MV-4-11 (cell line): ENCODE results near the gene NAT14.
"Not testable (repeated sequence)": the region's sequence is repeated elsewhere in the genome, so short reads cannot be mapped to it uniquely, and the experiment has no call there.

Experiments used
- DNase-seq: peaks from one replicate; lab custom pipeline; 2025; lab: John Stamatoyannopoulos, UW

Gene NAT14

GRCh38 chr19:55486971-55487923, 2.3 kb downstream of the NAT14 start:
- peak; percentile 61 for DNase-seq

DNA sequence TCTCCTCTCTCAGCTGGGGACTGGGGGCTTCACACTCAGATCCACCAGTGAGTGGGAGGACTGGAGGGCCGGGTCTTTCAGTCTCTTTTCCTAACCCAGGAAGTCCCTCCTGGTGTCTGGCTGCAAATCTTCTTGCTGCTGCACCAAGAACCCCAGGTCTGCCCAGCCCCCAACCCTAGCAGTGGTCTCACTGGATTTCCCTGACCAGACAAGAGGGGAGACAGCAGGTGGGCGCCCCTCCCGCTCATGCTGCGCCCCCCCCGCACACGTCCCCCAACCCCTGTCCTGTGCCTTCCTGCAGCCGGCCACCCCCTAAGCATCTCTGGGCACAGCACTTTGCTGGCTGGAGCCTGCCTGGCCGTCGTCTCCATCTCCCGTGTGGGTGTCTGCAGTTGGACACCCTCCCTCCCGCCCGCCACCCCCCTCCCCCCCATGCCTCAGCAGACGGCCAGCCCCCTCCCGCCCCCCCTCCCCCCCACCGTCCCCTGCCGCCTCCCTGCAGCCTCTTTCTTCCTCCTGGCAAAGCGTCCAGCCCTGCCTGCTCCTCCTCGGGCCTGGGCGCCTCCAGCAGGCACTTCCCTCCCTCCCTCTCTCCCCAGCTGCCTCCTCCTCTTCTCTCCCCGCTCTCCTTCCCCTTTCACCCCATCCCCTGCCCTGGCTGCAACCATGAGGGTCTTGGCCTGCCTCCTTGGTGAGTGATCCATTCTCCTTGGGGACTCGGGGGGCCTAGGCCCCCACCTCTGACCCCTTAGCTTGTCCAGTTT, 3.1 kb downstream of the NAT14 start, which contains the start of gene SSC5D:
Gene SSC5D (plus strand): TSS at position 513 of the 764 bp plus-strand sequence. CDS start 154 bp downstream, at position 667.
- DNase-seq, result peak; percentile 14

DNA sequence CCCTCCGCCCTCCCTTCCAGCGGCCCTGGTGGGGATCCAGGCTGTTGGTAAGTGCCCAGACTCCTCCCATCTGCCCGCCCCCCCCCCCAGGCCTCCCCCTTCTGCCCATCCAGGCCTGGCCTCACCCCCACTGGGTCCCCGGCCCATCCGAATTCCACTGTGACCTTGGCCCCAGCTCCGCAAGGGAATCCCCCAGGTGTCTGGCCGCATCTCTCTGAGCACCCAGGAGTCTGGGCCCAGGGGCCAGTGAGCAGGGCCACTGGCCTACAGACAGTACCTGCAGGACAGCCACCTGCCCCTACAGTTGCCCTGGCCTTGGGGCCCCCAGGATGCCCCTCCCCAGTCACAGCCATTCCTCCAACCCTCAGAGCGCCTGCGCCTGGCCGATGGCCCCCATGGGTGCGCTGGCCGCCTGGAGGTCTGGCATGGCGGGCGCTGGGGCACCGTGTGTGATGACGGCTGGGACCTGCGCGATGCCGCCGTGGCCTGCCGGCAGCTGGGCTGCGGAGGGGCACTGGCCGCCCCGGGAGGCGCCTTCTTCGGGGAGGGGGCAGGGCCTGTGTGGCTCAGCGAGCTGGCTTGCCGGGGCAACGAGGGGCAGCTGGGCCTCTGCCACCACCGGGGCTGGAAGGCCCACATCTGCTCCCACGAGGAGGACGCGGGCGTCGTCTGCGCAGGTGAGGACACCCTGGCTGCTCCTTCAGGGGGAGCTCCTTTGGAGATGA, 4.2 kb downstream of the NAT14 start:
- DNase-seq, result no peak

GRCh38 chr19:55489711-55490477, 4.9 kb downstream of the NAT14 start:
- no peak for DNase-seq

GRCh38 chr19:55490478-55491432, 5.8 kb downstream of the NAT14 start:
- DNase-seq, result no peak

GRCh38 chr19:55491546-55492360, 6.8 kb downstream of the NAT14 start:
- DNase-seq, result no peak

DNA sequence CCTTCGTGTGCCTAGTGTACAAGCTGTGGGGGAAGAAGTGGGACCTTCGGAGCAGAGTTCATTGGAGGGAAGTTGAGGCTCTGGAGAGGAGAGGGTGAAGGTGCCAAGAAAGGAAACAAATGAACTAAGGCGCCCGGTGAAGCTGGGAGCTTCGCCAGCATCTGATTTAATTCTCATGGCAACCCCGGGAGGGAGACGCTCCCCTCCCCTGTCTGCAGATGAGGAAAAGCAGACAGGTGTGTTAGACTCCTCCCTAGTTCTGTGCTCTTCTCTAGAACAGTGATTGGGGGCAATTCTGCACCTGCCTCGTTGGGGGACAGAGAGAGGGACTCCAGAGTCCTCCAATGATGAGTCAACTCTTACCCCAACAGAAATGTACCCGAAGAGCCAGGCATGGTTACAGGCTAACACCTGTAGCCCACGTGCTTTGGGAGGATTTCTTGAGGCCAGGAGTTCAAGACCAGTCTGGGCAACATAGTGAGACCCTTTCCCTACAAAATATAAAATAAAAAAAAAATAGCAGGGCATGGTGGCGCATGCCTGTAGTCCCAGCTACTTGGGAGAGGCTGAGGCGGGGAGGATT, 7.5 kb downstream of the NAT14 start:
- DNase-seq, result no peak

GRCh38 chr19:55493052-55493644, 8.2 kb downstream of the NAT14 start:
- no peak for DNase-seq

DNA sequence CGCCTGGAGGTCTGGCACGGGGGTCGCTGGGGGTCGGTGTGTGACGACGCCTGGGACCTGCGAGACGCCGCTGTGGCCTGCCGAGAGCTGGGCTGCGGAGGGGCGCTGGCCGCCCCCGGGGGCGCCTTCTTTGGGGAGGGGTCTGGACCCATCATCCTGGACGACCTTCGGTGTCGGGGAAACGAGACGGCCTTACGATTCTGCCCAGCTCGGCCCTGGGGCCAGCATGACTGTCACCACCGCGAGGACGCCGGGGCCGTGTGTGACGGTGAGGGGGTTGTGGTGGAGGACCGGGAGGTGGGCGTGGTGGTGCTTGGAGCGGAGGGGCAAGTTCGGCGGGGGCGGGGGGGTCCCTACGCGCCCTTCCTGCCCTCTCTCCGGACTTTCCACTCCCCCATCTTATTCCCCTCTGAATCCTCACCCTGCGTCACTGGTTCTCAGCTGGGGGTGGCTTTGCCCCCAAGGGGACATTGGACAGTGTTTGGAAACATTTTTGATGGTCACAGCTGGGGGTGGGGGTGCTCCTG, 8.7 kb downstream of the NAT14 start:
- no peak for DNase-seq

DNA sequence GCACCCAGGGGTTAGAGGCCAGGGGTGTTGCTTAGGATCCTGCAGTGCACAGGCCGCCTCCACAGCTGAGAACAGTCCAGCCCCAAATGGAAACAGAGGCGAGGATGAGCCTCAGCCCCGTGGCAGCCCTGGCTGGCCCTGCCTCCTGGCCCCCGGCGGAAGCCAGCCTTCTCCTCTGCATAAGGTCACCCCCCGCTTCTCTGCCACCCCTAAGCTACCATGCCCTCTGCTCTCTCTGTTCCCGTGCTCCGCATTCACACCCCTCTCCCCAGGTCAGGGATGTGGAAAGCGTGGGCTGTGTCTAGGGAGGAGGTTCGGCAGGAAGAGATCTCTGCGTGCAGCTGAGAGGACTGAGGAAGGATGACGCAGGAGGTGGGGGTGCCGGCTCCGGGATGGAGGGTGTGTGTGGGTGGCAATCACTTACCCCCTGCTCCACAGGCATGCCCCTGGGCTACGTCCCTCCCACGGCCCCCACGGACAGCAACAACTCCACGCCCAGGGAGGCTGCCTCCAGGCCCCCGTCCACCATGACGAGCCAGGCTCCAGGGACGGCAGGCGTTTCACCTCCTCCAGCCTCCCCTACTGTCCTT, 9.3 kb downstream of the NAT14 start:
- no peak for DNase-seq

- DNase-seq, result no peak
These were observed 10.8 kb downstream of the NAT14 start for GRCh38 chr19:55495646-55496349.

DNA sequence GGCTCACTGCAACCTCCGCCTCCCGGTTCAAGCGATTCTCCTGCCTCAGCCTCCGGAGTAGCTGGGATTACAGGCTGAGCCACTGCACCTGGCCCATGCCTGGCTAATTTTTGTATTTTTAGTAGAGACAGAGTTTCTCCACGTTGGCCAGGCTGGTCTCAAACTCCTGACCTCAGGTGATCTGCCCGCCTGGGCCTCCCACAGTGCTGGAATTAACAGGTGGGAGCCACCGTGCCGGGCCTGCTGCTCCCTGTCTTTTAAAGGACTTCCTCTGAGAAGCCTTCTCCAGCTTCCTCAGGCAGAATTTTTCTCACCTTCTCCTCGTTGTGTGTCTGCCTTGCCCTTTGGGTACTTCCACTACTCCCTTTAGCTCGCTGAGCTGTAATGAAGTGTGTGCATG, 11.8 kb downstream of the NAT14 start:
- DNase-seq, result not testable (repeated sequence)

DNA sequence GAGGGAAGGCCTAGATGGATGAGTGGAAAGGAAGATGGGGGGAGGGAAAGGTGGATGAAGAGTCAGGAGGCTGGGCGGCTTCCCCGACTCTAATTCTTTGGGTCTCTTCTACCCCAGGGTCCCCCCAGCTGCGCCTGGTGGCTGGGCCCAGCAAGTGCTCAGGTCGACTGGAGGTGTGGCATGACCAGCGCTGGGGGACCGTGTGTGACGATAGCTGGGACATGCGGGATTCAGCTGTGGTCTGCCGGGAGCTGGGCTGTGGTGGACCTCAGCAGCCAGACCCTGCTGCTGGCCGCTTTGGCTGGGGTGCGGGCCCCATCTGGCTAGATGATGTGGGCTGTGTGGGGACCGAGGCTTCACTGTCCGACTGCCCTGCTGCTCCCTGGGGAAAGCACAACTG, 12.8 kb downstream of the NAT14 start:
- no peak for DNase-seq

DNA sequence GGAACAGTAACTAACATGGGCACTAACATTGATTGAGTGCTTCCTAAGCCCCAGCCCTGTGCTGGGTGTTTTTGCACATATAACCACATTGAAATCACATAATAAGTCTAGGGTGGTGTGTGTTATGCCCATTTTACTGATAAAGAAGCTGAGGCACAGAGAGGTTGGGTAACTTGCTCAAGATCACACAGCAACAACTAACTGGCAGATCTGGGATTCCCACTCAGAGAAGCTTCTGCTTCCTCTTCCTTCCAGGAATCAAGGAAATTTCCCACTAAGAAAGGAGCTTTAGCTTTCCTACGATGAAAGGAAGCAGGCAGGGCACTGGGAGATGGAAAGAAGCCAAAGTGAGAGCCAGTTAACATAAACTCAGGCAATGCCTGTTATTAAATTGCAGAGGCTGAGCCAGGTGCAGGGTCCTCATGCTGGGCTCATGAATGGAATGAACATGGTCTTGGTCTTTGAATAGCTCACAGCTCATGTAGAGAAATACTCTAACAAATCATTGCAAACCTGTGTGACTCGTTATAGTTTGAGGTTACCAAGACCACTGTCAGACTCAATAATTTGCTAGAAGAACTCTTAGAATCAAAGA, 13.4 kb downstream of the NAT14 start:
- no peak for DNase-seq

DNA sequence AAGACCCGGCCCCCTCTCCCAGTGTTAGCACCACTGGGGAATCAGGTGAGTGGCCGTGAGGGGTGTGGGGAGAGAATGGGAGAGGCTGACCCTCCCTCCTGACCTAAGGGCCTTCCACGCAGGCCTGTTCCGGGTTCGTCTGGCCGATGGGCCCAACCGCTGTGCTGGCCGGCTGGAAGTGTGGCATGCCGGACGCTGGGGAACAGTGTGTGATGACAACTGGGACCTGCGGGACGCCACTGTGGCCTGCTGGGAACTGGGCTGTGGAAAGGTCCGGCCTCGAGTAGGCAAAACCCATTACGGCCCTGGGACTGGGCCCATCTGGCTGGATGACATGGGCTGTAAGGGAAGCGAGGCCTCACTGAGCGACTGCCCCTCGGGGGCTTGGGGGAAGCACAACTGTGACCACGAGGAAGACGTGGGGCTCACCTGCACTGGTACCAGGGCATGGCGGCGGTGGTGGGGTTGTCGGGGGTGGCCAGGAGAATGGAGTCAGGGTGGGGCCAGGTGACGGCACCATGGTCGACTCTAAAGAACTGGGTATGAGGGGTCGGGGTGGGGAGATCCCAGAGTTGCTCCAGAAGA, 15.5 kb downstream of the NAT14 start:
- DNase-seq, result no peak

DNA sequence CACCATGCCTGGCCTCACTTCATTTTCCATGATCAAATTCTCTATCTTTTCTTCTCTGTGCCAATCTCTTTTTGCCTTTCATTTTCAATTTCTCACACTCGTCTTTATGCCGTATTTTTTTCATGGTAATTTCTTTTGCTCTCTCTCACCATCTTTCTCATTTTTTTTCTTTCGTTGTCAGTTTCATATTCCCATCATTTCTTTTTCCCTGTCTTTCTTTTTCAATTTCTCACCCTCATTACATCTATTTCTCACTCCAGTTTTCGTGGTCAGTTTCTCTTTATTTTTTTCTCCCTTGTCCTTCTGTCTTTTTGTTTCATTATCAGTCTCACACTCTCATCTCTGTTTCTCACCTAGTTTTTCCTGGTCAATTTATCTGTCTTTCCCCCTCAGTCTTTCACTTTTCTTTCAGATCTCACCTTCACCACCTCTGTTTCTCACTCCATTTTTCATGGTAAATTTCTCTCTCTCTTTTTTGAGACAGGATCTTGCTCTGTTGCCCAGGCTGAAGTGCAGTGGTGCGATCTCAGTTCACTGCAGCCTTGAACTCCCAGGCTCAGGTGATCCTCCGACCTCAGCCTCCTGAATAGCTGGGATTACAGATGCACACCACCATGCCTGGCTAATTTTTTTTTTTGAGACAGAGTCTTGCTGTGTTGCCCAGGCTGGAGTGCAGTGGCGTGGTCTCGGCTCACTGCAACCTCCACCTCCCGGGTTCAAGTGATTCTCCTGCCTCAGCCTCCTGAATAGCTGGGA, 17.4 kb downstream of the NAT14 start:
- no peak for DNase-seq
